ENCODE results near the gene SIGLEC8. TPM values are rescaled to one million over a fixed set of nuclear protein-coding genes. Genes with fewer than 3 reads are reported as not detected.
A peak's percentile ranks its signal among the peaks of the same experiment; 100 is the strongest.
"Not testable (repeated sequence)": the region's sequence is repeated elsewhere in the genome, so short reads cannot be mapped to it uniquely, and the experiment has no call there.

The SIGLEC8 gene
- polyA plus RNA-seq, 4 donors: 0.22 to 1.1 (median 0.59) TPM; not detected in 1

DNA sequence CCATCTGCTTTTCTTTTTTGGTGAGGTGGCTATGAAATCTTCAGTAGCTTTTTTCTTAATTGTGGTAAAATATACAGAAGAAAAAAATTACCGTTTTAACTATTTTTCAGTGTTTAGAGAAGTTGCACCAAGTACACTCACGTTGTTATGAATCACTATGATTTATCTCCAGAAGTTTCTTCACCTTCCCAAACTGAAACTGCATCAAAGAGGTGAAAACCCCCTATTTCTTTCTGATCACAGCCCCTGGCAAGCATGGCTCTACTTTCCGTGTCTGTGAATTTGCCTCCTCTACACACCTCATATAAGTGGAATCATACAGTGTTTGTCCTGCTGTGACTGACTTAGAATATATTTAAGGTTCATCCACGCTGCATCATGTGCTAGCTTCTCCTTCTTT, 25.2 kb downstream of the SIGLEC8 start:
- Histone ChIP-seq H3K36me3 (ENCODE audit: control insufficient read depth in 3 of 3, insufficient read depth in 2 of 3, low read depth in 1 of 3, low read length in 3 of 3) (no peaks in the 10 kb centered on the region), H3K27me3 (ENCODE audit: control insufficient read depth in 3 of 3, insufficient read depth in 3 of 3, low read length in 3 of 3) (peaks cover 0 to 2% (median 0%) of the 10 kb centered on the region in 3 donors), H3K9me3 (ENCODE audit: control insufficient read depth in 2 of 2, insufficient read depth in 1 of 2, low read depth in 1 of 2, low read length in 1 of 2) (no peaks in the 10 kb centered on the region), H3K4me3 (ENCODE audit: low read depth in 1 of 3, low read length in 3 of 3) (no peak overlapping the region), H3K4me1 (ENCODE audit: control insufficient read depth in 3 of 3, insufficient read depth in 2 of 3, low read depth in 1 of 3, low read length in 2 of 3) (no peaks in the 10 kb centered on the region), H3K27ac (ENCODE audit: low read depth in 1 of 3, low read length in 2 of 3) (no peak overlapping the region)
- 51 to 62% (median 51%) methylated on average over 4 of the region's 4 CpGs for WGBS, 3 donors
- DNase-seq: no peak
- FAIRE-seq: no peak

- Histone ChIP-seq H3K4me3 (ENCODE audit: low read depth in 1 of 3, low read length in 3 of 3) (no peak overlapping the region), H3K9me3 (ENCODE audit: control insufficient read depth in 2 of 2, insufficient read depth in 1 of 2, low read depth in 1 of 2, low read length in 1 of 2) (no peaks in the 10 kb centered on the region), H3K36me3 (ENCODE audit: control insufficient read depth in 3 of 3, insufficient read depth in 2 of 3, low read depth in 1 of 3, low read length in 3 of 3) (no peaks in the 10 kb centered on the region), H3K27me3 (ENCODE audit: control insufficient read depth in 3 of 3, insufficient read depth in 3 of 3, low read length in 3 of 3) (no peaks in the 10 kb centered on the region), H3K4me1 (ENCODE audit: control insufficient read depth in 3 of 3, insufficient read depth in 2 of 3, low read depth in 1 of 3, low read length in 2 of 3) (no peaks in the 10 kb centered on the region), H3K27ac (ENCODE audit: low read depth in 1 of 3, low read length in 2 of 3) (no peak overlapping the region)
- no peak for FAIRE-seq
- 50 to 64% (median 57%) methylated on average over 3 of the region's 3 CpGs for WGBS, 3 donors
- DNase-seq: no peak
These were observed 27.1 kb downstream of the SIGLEC8 start for GRCh38 chr19:51431124-51431523.

DNA sequence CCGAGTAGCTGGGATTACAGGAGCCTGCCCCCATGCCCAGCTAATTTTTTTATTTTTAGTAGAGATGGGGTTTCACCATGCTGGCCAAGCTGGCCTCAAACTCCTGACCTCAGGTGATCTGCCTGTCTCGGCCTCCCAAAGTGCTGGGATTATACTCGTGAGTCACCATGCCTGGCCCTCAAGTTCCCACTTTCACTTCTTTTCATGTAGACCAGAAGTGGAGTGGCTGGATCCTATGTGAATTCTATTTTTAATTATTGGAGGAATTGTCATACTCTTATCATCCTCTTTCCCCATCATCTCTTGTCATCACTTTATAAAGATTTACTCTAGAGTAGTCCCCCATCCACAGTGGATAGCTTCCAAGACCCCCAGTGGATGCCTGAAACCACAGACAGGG, 28.0 kb downstream of the SIGLEC8 start:
- Histone ChIP-seq H3K36me3 (ENCODE audit: control insufficient read depth in 3 of 3, insufficient read depth in 2 of 3, low read depth in 1 of 3, low read length in 3 of 3) (no peaks in the 10 kb centered on the region), H3K4me3 (ENCODE audit: low read depth in 1 of 3, low read length in 3 of 3) (no peak overlapping the region), H3K9me3 (ENCODE audit: control insufficient read depth in 2 of 2, insufficient read depth in 1 of 2, low read depth in 1 of 2, low read length in 1 of 2) (no peaks in the 10 kb centered on the region), H3K4me1 (ENCODE audit: control insufficient read depth in 3 of 3, insufficient read depth in 2 of 3, low read depth in 1 of 3, low read length in 2 of 3) (no peaks in the 10 kb centered on the region), H3K27me3 (ENCODE audit: control insufficient read depth in 3 of 3, insufficient read depth in 3 of 3, low read length in 3 of 3) (no peaks in the 10 kb centered on the region), H3K27ac (ENCODE audit: low read depth in 1 of 3, low read length in 2 of 3) (no peak overlapping the region)
- WGBS, 3 donors: 47 to 55% (median 48%) methylated on average over 3 of the region's 3 CpGs
- no peak for DNase-seq
- no peak for FAIRE-seq

- WGBS, 3 donors: 63 to 68% (median 66%) methylated on average over 3 of the region's 3 CpGs
- H3K27ac ChIP-seq (ENCODE audit: low read depth in 1 of 3, low read length in 2 of 3): no peak overlapping the region
- H3K4me3 ChIP-seq (ENCODE audit: low read depth in 1 of 3, low read length in 3 of 3): no peak overlapping the region
- DNase-seq (no peak), FAIRE-seq (no peak)
- H3K4me1 ChIP-seq (ENCODE audit: control insufficient read depth in 3 of 3, insufficient read depth in 2 of 3, low read depth in 1 of 3, low read length in 2 of 3): no peaks in the 10 kb centered on the region
- no peaks in the 10 kb centered on the region for H3K27me3 ChIP-seq (ENCODE audit: control insufficient read depth in 3 of 3, insufficient read depth in 3 of 3, low read length in 3 of 3)
- no peaks in the 10 kb centered on the region for H3K9me3 ChIP-seq (ENCODE audit: control insufficient read depth in 2 of 2, insufficient read depth in 1 of 2, low read depth in 1 of 2, low read length in 1 of 2)
- no peaks in the 10 kb centered on the region for H3K36me3 ChIP-seq (ENCODE audit: control insufficient read depth in 3 of 3, insufficient read depth in 2 of 3, low read depth in 1 of 3, low read length in 3 of 3)
These were observed 31.1 kb downstream of the SIGLEC8 start for GRCh38 chr19:51427201-51427600.

- H3K4me3 ChIP-seq (ENCODE audit: low read depth in 1 of 3, low read length in 3 of 3): no peak overlapping the region
- no peaks in the 10 kb centered on the region for H3K9me3 ChIP-seq (ENCODE audit: control insufficient read depth in 2 of 2, insufficient read depth in 1 of 2, low read depth in 1 of 2, low read length in 1 of 2)
- FAIRE-seq: no peak
- DNase-seq: peak; percentile 78 to 88
- 8 to 12% (median 9%) methylated on average over 19 of the region's 19 CpGs for WGBS, 3 donors
- no peak overlapping the region for H3K27ac ChIP-seq (ENCODE audit: low read depth in 1 of 3, low read length in 2 of 3)
- H3K4me1 ChIP-seq (ENCODE audit: control insufficient read depth in 3 of 3, insufficient read depth in 2 of 3, low read depth in 1 of 3, low read length in 2 of 3): no peaks in the 10 kb centered on the region
- no peaks in the 10 kb centered on the region for H3K36me3 ChIP-seq (ENCODE audit: control insufficient read depth in 3 of 3, insufficient read depth in 2 of 3, low read depth in 1 of 3, low read length in 3 of 3)
- peaks cover 0 to 2% (median 1%) of the 10 kb centered on the region in 3 donors for H3K27me3 ChIP-seq (ENCODE audit: control insufficient read depth in 3 of 3, insufficient read depth in 3 of 3, low read length in 3 of 3)
These were observed 36.2 kb downstream of the SIGLEC8 start for GRCh38 chr19:51422053-51422448.

DNA sequence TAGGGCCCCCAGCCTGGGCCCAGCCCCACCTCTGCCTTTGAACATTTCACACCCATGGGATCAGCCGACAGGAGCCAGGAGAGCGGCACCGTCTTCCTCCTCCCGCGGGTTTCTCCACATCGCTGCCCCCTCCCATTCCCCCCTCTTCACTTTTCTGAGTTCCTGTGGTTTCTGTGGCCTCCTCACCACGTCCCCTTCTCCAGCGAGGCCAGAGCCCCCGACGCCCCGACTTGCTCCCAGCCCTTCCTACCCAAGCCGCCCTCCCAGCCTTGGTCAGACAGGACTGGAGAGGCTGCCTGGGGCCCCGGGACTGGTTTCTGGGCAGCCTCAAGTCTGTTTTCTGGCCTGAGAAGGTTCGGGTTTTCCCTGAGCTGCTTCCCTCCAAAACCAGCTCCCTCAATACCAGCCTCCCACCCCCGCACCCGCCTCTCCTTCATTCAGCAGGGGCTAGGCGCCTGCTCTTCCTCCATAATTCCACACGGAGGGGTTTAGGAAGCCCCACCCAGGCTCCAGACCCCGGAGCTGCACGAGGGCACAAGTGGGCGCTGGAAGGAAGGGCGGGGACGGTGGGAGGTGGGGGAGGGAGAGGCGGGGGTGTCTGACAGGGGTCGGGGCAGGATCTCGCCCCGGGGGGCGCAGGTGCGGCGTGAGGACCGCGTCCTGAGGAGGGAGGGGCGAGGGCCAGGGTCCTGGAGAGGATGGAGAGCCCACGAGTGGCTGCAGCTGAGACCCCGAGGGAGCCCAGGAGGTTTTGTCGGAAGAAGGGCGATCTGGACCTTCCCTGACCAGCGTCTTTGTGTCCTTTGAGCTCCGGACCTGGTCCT, 36.8 kb downstream of the SIGLEC8 start:
- no peak overlapping the region for H3K27ac ChIP-seq (ENCODE audit: low read depth in 1 of 3, low read length in 2 of 3)
- H3K27me3 ChIP-seq (ENCODE audit: control insufficient read depth in 3 of 3, insufficient read depth in 3 of 3, low read length in 3 of 3): peaks cover 0 to 2% (median 1%) of the 10 kb centered on the region in 3 donors
- WGBS, 3 donors: 9 to 21% (median 17%) methylated on average over 33 to 39 of the region's 39 CpGs
- no peaks in the 10 kb centered on the region for H3K9me3 ChIP-seq (ENCODE audit: control insufficient read depth in 2 of 2, insufficient read depth in 1 of 2, low read depth in 1 of 2, low read length in 1 of 2)
- DNase-seq (no peak), FAIRE-seq (no peak)
- no peak overlapping the region for H3K4me3 ChIP-seq (ENCODE audit: low read depth in 1 of 3, low read length in 3 of 3)
- no peaks in the 10 kb centered on the region for H3K4me1 ChIP-seq (ENCODE audit: control insufficient read depth in 3 of 3, insufficient read depth in 2 of 3, low read depth in 1 of 3, low read length in 2 of 3)
- H3K36me3 ChIP-seq (ENCODE audit: control insufficient read depth in 3 of 3, insufficient read depth in 2 of 3, low read depth in 1 of 3, low read length in 3 of 3): no peaks in the 10 kb centered on the region

GRCh38 chr19:51420511-51420910, 37.7 kb downstream of the SIGLEC8 start:
- H3K27ac ChIP-seq (ENCODE audit: low read depth in 1 of 3, low read length in 2 of 3); H3K4me1 ChIP-seq (ENCODE audit: control insufficient read depth in 3 of 3, insufficient read depth in 2 of 3, low read depth in 1 of 3, low read length in 2 of 3); H3K27me3 ChIP-seq (ENCODE audit: control insufficient read depth in 3 of 3, insufficient read depth in 3 of 3, low read length in 3 of 3); H3K36me3 ChIP-seq (ENCODE audit: control insufficient read depth in 3 of 3, insufficient read depth in 2 of 3, low read depth in 1 of 3, low read length in 3 of 3); H3K4me3 ChIP-seq (ENCODE audit: low read depth in 1 of 3, low read length in 3 of 3); DNase-seq; FAIRE-seq; H3K9me3 ChIP-seq (ENCODE audit: control insufficient read depth in 2 of 2, insufficient read depth in 1 of 2, low read depth in 1 of 2, low read length in 1 of 2): not testable (repeated sequence)
- WGBS, 3 donors: 83 to 87% (median 86%) methylated on average over 11 of the region's 11 CpGs

- whole genome bisulfite sequencing, 3 donors: 81 to 94% (median 85%) methylated on average over 2 of the region's 2 CpGs
- no peak for DNase-seq
- Histone ChIP-seq H3K4me1 (ENCODE audit: control insufficient read depth in 3 of 3, insufficient read depth in 2 of 3, low read depth in 1 of 3, low read length in 2 of 3) (no peaks in the 10 kb centered on the region), H3K27me3 (ENCODE audit: control insufficient read depth in 3 of 3, insufficient read depth in 3 of 3, low read length in 3 of 3) (peaks cover 0 to 2% (median 1%) of the 10 kb centered on the region in 3 donors), H3K9me3 (ENCODE audit: control insufficient read depth in 2 of 2, insufficient read depth in 1 of 2, low read depth in 1 of 2, low read length in 1 of 2) (no peaks in the 10 kb centered on the region), H3K27ac (ENCODE audit: low read depth in 1 of 3, low read length in 2 of 3) (no peak overlapping the region), H3K4me3 (ENCODE audit: low read depth in 1 of 3, low read length in 3 of 3) (no peak overlapping the region), H3K36me3 (ENCODE audit: control insufficient read depth in 3 of 3, insufficient read depth in 2 of 3, low read depth in 1 of 3, low read length in 3 of 3) (no peaks in the 10 kb centered on the region)
- no peak for FAIRE-seq
These were observed 39.5 kb downstream of the SIGLEC8 start for GRCh38 chr19:51418707-51419106.

GRCh38 chr19:51417810-51418157, 40.5 kb downstream of the SIGLEC8 start:
- H3K36me3 ChIP-seq (ENCODE audit: control insufficient read depth in 3 of 3, insufficient read depth in 2 of 3, low read depth in 1 of 3, low read length in 3 of 3): no peaks in the 10 kb centered on the region
- no peak for FAIRE-seq
- DNase-seq: no peak
- H3K27ac ChIP-seq (ENCODE audit: low read depth in 1 of 3, low read length in 2 of 3): peak overlapping the region in 1 of 3 donors; percentile 62
- peaks cover 0 to 2% (median 1%) of the 10 kb centered on the region in 3 donors for H3K27me3 ChIP-seq (ENCODE audit: control insufficient read depth in 3 of 3, insufficient read depth in 3 of 3, low read length in 3 of 3)
- WGBS, 3 donors: 44 to 66% (median 56%) methylated on average over 3 of the region's 3 CpGs
- H3K9me3 ChIP-seq (ENCODE audit: control insufficient read depth in 2 of 2, insufficient read depth in 1 of 2, low read depth in 1 of 2, low read length in 1 of 2): no peaks in the 10 kb centered on the region
- H3K4me1 ChIP-seq (ENCODE audit: control insufficient read depth in 3 of 3, insufficient read depth in 2 of 3, low read depth in 1 of 3, low read length in 2 of 3): no peaks in the 10 kb centered on the region
- H3K4me3 ChIP-seq (ENCODE audit: low read depth in 1 of 3, low read length in 3 of 3): no peak overlapping the region

All from small intestine (tissue), 7 donors.